ENCODE measurements around the gene ZMYND8.

DNA sequence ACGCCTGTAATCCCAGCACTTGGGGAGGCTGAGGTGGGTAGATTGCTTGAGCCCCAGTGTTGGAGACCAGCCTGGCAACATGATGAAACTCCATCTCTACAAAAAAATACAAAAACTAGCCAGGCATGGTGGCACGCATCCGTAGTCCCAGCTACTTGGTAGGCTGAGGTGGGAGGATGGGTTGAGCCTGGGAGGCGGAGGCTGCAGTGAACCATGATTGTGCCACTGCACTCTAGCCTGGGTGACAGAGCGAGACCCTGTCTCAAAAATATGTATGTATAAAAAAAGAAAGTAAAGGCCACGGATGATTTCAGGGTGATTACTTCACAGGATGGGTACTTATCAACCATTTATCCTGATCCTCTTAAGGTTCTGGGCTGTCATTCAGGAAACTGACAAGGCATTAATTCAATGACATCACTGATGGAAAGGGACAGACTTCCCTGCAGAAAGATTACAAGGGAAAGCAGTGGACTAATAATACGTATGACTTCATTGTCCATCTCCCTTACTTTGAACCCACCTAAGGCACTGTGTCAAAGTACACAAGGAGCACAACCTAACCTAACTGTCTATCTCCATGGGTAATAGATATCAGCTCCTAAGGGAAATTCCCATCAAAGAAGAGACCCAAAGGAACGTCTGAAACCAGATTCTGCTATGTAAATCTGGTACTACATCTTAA lies 61.2 kb downstream of the ZMYND8 start:
- TF ChIP-seq, protein P1, sequence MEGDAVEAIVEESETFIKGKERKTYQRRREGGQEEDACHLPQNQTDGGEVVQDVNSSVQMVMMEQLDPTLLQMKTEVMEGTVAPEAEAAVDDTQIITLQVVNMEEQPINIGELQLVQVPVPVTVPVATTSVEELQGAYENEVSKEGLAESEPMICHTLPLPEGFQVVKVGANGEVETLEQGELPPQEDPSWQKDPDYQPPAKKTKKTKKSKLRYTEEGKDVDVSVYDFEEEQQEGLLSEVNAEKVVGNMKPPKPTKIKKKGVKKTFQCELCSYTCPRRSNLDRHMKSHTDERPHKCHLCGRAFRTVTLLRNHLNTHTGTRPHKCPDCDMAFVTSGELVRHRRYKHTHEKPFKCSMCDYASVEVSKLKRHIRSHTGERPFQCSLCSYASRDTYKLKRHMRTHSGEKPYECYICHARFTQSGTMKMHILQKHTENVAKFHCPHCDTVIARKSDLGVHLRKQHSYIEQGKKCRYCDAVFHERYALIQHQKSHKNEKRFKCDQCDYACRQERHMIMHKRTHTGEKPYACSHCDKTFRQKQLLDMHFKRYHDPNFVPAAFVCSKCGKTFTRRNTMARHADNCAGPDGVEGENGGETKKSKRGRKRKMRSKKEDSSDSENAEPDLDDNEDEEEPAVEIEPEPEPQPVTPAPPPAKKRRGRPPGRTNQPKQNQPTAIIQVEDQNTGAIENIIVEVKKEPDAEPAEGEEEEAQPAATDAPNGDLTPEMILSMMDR (conservative IDR thresholded peaks at IDR 0.05; ENCODE audit: low read depth, low read length) = no peak
- TF ChIP-seq EZH2phosphoT487 (IDR thresholded peaks at IDR 0.05; ENCODE audit: borderline replicate concordance, low read length) = no peak
- no peak for TF ChIP-seq EZH2 (IDR thresholded peaks at IDR 0.05; ENCODE audit: low read length, unreplicated experiment)
